DND-41 (cell line): ENCODE measurements around the gene LILRA6.
"Not testable (repeated sequence)": the region's sequence is repeated elsewhere in the genome, so short reads cannot be mapped to it uniquely, and the experiment has no call there.

Experiments
- CTCF ChIP-seq: IDR thresholded peaks from 2 replicates; pipeline ENCODE4 v1.5.1; 2012; ENCODE audit warnings: borderline replicate concordance, low read length, moderate library complexity, mild to moderate bottlenecking; ENCODE audit not compliant: poor library complexity, severe bottlenecking; ENCODE audit errors: extremely low read depth
- EZH2 ChIP-seq: IDR thresholded peaks from 3 replicates; pipeline ENCODE4 v1.6.1; 2012; ENCODE audit warnings: borderline replicate concordance, low read depth, mild to moderate bottlenecking, moderate library complexity, low read length, inconsistent platforms; ENCODE audit not compliant: severe bottlenecking

DNA sequence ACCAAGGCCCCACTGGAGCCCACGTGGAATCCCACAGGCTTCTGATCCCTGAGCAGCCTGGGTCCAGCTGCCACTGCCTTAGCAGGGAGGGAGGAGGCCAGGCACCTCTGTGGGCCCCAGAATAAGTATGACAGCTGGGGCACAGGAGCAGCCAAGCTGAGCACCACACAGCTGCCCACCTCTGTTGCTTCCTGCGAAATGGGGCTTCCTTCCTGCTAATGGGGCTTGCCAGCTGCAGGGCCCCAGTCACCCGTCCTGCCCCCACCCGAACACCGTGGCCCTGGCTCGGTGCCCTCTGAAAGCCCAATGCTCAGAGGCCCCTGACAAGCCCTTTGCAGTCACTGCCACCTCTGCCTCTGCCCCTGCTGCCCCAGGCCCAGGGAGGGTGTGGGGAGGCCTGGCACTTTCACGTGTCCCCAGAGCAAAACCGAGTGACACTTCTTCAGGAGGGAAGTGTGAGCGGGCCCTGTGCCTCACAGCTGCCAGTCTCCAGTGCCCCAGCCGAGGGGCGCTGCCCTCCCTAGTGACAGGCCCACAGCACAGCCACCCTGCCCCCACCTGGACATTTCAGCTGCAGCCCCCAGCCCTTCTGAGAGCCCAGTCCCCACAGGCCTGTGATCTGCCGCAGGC is 43.0 kb upstream of the LILRA6 start:
- not testable (repeated sequence) for TF ChIP-seq CTCF, EZH2
